Measurements from ENCODE around the gene EYA2.

- TF ChIP-seq CTCF (IDR thresholded peaks at IDR 0.05; ENCODE audit: extremely low read depth in 1 of 2, insufficient read depth in 1 of 2, low read depth in 1 of 2, low read length in 2 of 2) (no peak), POLR2A (IDR thresholded peaks at IDR 0.05; ENCODE audit: low read depth, low read length) (no peak), MYC (IDR thresholded peaks at IDR 0.05; ENCODE audit: low read depth, low read length) (no peak), FOS (IDR thresholded peaks at IDR 0.05; ENCODE audit: borderline replicate concordance, insufficient read depth, low read length) (no peak), EZH2 (IDR thresholded peaks at IDR 0.05; ENCODE audit: borderline replicate concordance, low read depth, low read length, severe bottlenecking) (no peak)
These were observed 40.2 kb downstream of the EYA2 start for GRCh38 chr20:46934746-46935287.

Data from endothelial cell of umbilical vein (primary cell).